ENCODE data around the gene CABLES1.

- TF ChIP-seq POLR2A (IDR thresholded peaks at IDR 0.05): no peak
- TF ChIP-seq CTCF (IDR thresholded peaks at IDR 0.05): no peak
These were observed 137.4 kb downstream of the CABLES1 start for GRCh38 chr18:23272498-23273232.

All from adrenal gland (tissue), 5 donors.